H1 (cell line): Measurements from ENCODE around the gene PWP2. TPM values are rescaled to one million over a fixed set of nuclear protein-coding genes. Genes with fewer than 3 reads are reported as not detected.

ENCODE experiments used
- CTCF ChIA-PET: fragments of 300-600 bp; sonication (Branson Sonifier 250); formaldehyde crosslinking; loops from one replicate; lab custom pipeline; 2021; ENCODE audit not compliant: partially characterized antibody; lab: Charles Lee
- POLR2A ChIA-PET: fragments of 300-600 bp; sonication (Branson Sonifier 250); formaldehyde crosslinking; loops from one replicate; lab custom pipeline; 2021; ENCODE audit warnings: inconsistent platforms; ENCODE audit not compliant: partially characterized antibody; lab: Charles Lee
- DNase-seq, 2 experiments: peaks; one replicate each; pipeline versions ENCODE4 v3.0.0 to v3.0.0-alpha.2; 2010 to 2022; ENCODE audit warnings: low spot score in 2 of 2, low read depth in 1 of 2, mixed read lengths in 1 of 2
- FAIRE-seq: peaks from 2 replicates; lab custom pipeline; 2011; peaks lifted over from hg19 to GRCh38; lab: Jason Lieb, UNC
- H2AFZ ChIP-seq: 2 replicates; pipeline ENCODE4 v1.8.1; 2012; ENCODE audit warnings: low read length, inconsistent platforms
- H2AK5ac ChIP-seq: 2 replicates; pipeline ENCODE4 v1.6.1; 2013; ENCODE audit warnings: low read depth, low read length
- H2BK120ac ChIP-seq: replicated peaks from 2 replicates; pipeline ENCODE3; 2013; ENCODE audit warnings: low read depth, low read length, inconsistent platforms
- H2BK12ac ChIP-seq: 2 replicates; pipeline ENCODE4 v1.6.1; 2013; ENCODE audit warnings: low read depth, low read length
- H2BK15ac ChIP-seq: 2 replicates; pipeline ENCODE4 v1.6.1; 2013; ENCODE audit warnings: low read length
- H2BK20ac ChIP-seq: 2 replicates; pipeline ENCODE4 v1.6.1; 2013; ENCODE audit warnings: low read length
- H2BK5ac ChIP-seq: 2 replicates; pipeline ENCODE4 v1.6.1; 2013; ENCODE audit warnings: low read depth, low read length
- H3K14ac ChIP-seq: 2 replicates; pipeline ENCODE4 v1.6.1; 2013; ENCODE audit warnings: inconsistent platforms; ENCODE audit not compliant: insufficient read length
- H3K18ac ChIP-seq: 2 replicates; pipeline ENCODE4 v1.6.1; 2013; ENCODE audit warnings: low read length; ENCODE audit errors: extremely low read depth
- H3K23ac ChIP-seq: 2 replicates; pipeline ENCODE4 v1.6.1; 2013; ENCODE audit warnings: inconsistent platforms; ENCODE audit not compliant: insufficient read length
- H3K23me2 ChIP-seq: 2 replicates; pipeline ENCODE4 v1.6.1; 2013; ENCODE audit warnings: low read depth, low read length
- H3K27ac ChIP-seq: 2 replicates; pipeline ENCODE4 v1.6.1; 2011; ENCODE audit warnings: low read depth, low read length, inconsistent platforms
- H3K27me3 ChIP-seq, 4 experiments: replicated peaks in 1 of 4; 1 replicate in 1 of 4; 2 replicates in 3 of 4; pipeline versions ENCODE4 v1.6.1 to v1.8.1; 2011 to 2013; ENCODE audit warnings: low read length in 3 of 4, mild to moderate bottlenecking in 3 of 4, inconsistent platforms in 2 of 4, mixed read lengths in 2 of 4, moderate library complexity in 1 of 4; ENCODE audit not compliant: control insufficient read depth in 3 of 4, insufficient read depth in 3 of 4; ENCODE audit errors: extremely low read depth in 1 of 4
- H3K36me3 ChIP-seq, 4 experiments: 2 replicates each; pipeline versions ENCODE4 v1.6.1 to v1.8.1; 2011 to 2013; ENCODE audit warnings: mild to moderate bottlenecking in 4 of 4, low read length in 3 of 4, moderate library complexity in 2 of 4, control low read depth in 1 of 4, inconsistent platforms in 1 of 4; ENCODE audit not compliant: insufficient read depth in 4 of 4, control insufficient read depth in 2 of 4
- H3K4ac ChIP-seq: replicated peaks from 2 replicates; pipeline ENCODE3; 2013; ENCODE audit warnings: low read length, low read depth, mixed read lengths, inconsistent platforms; ENCODE audit not compliant: insufficient read length
- H3K4me1 ChIP-seq, 4 experiments: replicated peaks in 1 of 4; 1 replicate in 1 of 4; 2 replicates in 3 of 4; pipeline versions ENCODE4 v1.6.1 to v1.8.1; 2011 to 2013; ENCODE audit warnings: low read length in 3 of 4, inconsistent platforms in 2 of 4, mixed read lengths in 1 of 4; ENCODE audit not compliant: insufficient read depth in 4 of 4, control insufficient read depth in 3 of 4
- H3K4me2 ChIP-seq, 2 experiments: 2 replicates each; pipeline versions ENCODE4 v1.6.1 to v1.8.1; 2011 to 2013; ENCODE audit warnings: low read depth in 2 of 2, low read length in 2 of 2, control low read depth in 1 of 2, inconsistent platforms in 1 of 2, mild to moderate bottlenecking in 1 of 2; ENCODE audit not compliant: insufficient read depth in 1 of 2
- H3K4me3 ChIP-seq, 4 experiments: fragments of 200-600, 300-600 bp in 1 of 4; sonication (generic), shearing (Covaris generic), sonication (Bioruptor Twin) in 1 of 4; 2 replicates each; pipeline versions ENCODE4 v1.5.1 to v1.8.1; 2011 to 2016; ENCODE audit warnings: low read length in 4 of 4, low read depth in 3 of 4, control low read depth in 2 of 4, inconsistent platforms in 2 of 4, mild to moderate bottlenecking in 2 of 4, mixed read lengths in 1 of 4, moderate library complexity in 1 of 4; ENCODE audit not compliant: insufficient read depth in 2 of 4; ENCODE audit errors: extremely low read depth in 1 of 4
- H3K56ac ChIP-seq: replicated peaks from 2 replicates; pipeline ENCODE3; 2013; ENCODE audit warnings: low read depth, mild to moderate bottlenecking, mixed read lengths, low read length, inconsistent platforms; ENCODE audit not compliant: insufficient read length
- H3K79me1 ChIP-seq: 2 replicates; pipeline ENCODE4 v1.6.1; 2013; ENCODE audit warnings: low read depth, low read length, control low read depth
- H3K79me2 ChIP-seq, 2 experiments: 2 replicates each; pipeline versions ENCODE4 v1.6.1 to v1.8.1; 2012 to 2013; ENCODE audit warnings: low read length in 2 of 2, mild to moderate bottlenecking in 2 of 2, inconsistent platforms in 1 of 2; ENCODE audit not compliant: insufficient read depth in 2 of 2, control insufficient read depth in 1 of 2
- H3K9ac ChIP-seq, 4 experiments: replicated peaks in 1 of 4; 1 replicate in 1 of 4; 2 replicates in 3 of 4; pipeline versions ENCODE4 v1.6.1 to v1.8.1; 2011 to 2013; ENCODE audit warnings: low read depth in 3 of 4, low read length in 3 of 4, control low read depth in 2 of 4, mild to moderate bottlenecking in 2 of 4, moderate library complexity in 2 of 4, inconsistent platforms in 1 of 4; ENCODE audit errors: extremely low read depth in 1 of 4
- H3K9me3 ChIP-seq, 2 experiments: 2 replicates each; pipeline versions ENCODE4 v1.6.1 to v1.8.1; 2012 to 2013; ENCODE audit warnings: mild to moderate bottlenecking in 2 of 2, moderate library complexity in 2 of 2, control low read depth in 1 of 2, inconsistent platforms in 1 of 2, low read depth in 1 of 2, low read length in 1 of 2, mixed read lengths in 1 of 2; ENCODE audit not compliant: insufficient read depth in 2 of 2
- H4K20me1 ChIP-seq, 2 experiments: replicated peaks in 1 of 2; 2 replicates each; pipeline versions ENCODE3 to v1.8.1; 2011 to 2013; ENCODE audit warnings: inconsistent platforms in 2 of 2, low read length in 2 of 2, mild to moderate bottlenecking in 1 of 2; ENCODE audit not compliant: insufficient read depth in 2 of 2, control insufficient read depth in 1 of 2
- H4K5ac ChIP-seq: 2 replicates; pipeline ENCODE4 v1.6.1; 2013; ENCODE audit warnings: low read length, low read depth, mixed read lengths, inconsistent platforms; ENCODE audit not compliant: insufficient read length
- H4K8ac ChIP-seq: 2 replicates; pipeline ENCODE4 v1.8.0; 2013; ENCODE audit warnings: mild to moderate bottlenecking, moderate library complexity, low read length, inconsistent platforms; ENCODE audit not compliant: insufficient read depth; ENCODE audit errors: extremely low read depth
- H4K91ac ChIP-seq: replicated peaks from 2 replicates; pipeline ENCODE3; 2013; ENCODE audit warnings: low read length, mixed read lengths, inconsistent platforms; ENCODE audit not compliant: insufficient read length
- BCL11A ChIP-seq, 2 experiments: IDR thresholded peaks; one replicate each; pipeline ENCODE4 v1.6.1; 2011; ENCODE audit warnings: low read depth in 2 of 2, low read length in 2 of 2, mild to moderate bottlenecking in 2 of 2
- CHD2 ChIP-seq: IDR thresholded peaks from 2 replicates; pipeline ENCODE4 v1.6.1; 2012; ENCODE audit warnings: low read length, improper control_type of control experiment
- GABPA ChIP-seq: IDR thresholded peaks from 2 replicates; pipeline ENCODE4 v1.6.1; 2011; ENCODE audit warnings: mild to moderate bottlenecking, low read length, moderate library complexity, borderline replicate concordance; ENCODE audit not compliant: insufficient read depth
- JUN ChIP-seq: IDR thresholded peaks from 2 replicates; pipeline ENCODE4 v1.6.1; 2011; ENCODE audit warnings: low read depth, mild to moderate bottlenecking, improper control_type of control experiment, low read length
- KDM1A ChIP-seq: fragments of 200-600, 300-600 bp; sonication (generic); IDR thresholded peaks from 2 replicates; pipeline ENCODE4 v1.7.1; 2016; ENCODE audit warnings: mild to moderate bottlenecking, low read length, borderline replicate concordance
- KDM4A ChIP-seq: IDR thresholded peaks from one replicate; pipeline ENCODE4 v1.7.1; 2012; ENCODE audit warnings: low read depth, mild to moderate bottlenecking, moderate library complexity, low read length, inconsistent platforms; ENCODE audit not compliant: severe bottlenecking
- POLR2AphosphoS5 ChIP-seq: IDR thresholded peaks from 2 replicates; pipeline ENCODE4 v1.6.1; 2011; ENCODE audit warnings: low read depth, low read length
- RFX5 ChIP-seq: IDR thresholded peaks from 2 replicates; pipeline ENCODE4 v1.6.1; 2011; ENCODE audit warnings: low read depth, low read length, improper control_type of control experiment, borderline replicate concordance
- RNF2 ChIP-seq: fragments of 200-900, 300-1000 bp; sonication (generic); IDR thresholded peaks from 2 replicates; pipeline ENCODE4 v1.7.1; 2016; ENCODE audit warnings: borderline replicate concordance, low read depth, mild to moderate bottlenecking, antibody characterized with exemption, low read length; ENCODE audit not compliant: poor library complexity, severe bottlenecking; ENCODE audit errors: missing control alignments
- SAP30 ChIP-seq: fragments of 300-600 bp; sonication (generic); IDR thresholded peaks from 2 replicates; pipeline ENCODE4 v1.7.1; 2012; ENCODE audit warnings: low read length, moderate library complexity, mild to moderate bottlenecking, inconsistent platforms; ENCODE audit not compliant: insufficient read depth, insufficient replicate concordance
- WGBS, 2 experiments: shearing (Covaris generic) in 1 of 2; methylation state at CpG; one replicate each; pipeline versions ENCODE4 v1.1.6 to v1.1.7; 2013 to 2015; ENCODE audit warnings: low lambda C conversion rate in 2 of 2, mixed read lengths in 2 of 2, inconsistent platforms in 1 of 2, low coverage in 1 of 2, missing lambda C conversion rate in 1 of 2; ENCODE audit not compliant: insufficient replicate concordance in 2 of 2, insufficient coverage in 1 of 2, insufficient read length in 1 of 2; ENCODE audit errors: extremely low coverage in 1 of 2, missing lambda C conversion rate in 1 of 2; 5-methylcytosine and 5-hydroxymethylcytosine counted together
- polyA plus RNA-seq, 7 experiments: library from polyadenylated mRNA; depleted of rRNA in 3 of 7; stranded (reverse) in 5 of 7; unstranded in 2 of 7; fragments of >200 nt in 5 of 7; fragments of 200-250 nt in 2 of 7; gene quantifications; 1 replicate in 5 of 7; 2 replicates in 1 of 7; 4 replicates in 1 of 7; pipeline versions ENCODE4 v1.2.1 to v1.2.3, GENCODE V29; 2011 to 2013; ENCODE audit warnings: missing spikeins in 2 of 7, mixed read lengths in 2 of 7
- total RNA-seq: library from RNA; stranded (reverse); fragmentation: NEBNext Ultra II Directional; extraction: Animal tissue kit (Norgen Biotek cat#: 25700); gene quantifications from 2 replicates; pipeline ENCODE4 v1.2.1, GENCODE V29; 2021
- TF ChIP-seq, protein P1 (sequence below), 3 experiments: IDR thresholded peaks; 1 replicate in 2 of 3; 2 replicates in 1 of 3; pipeline versions ENCODE4 v1.5.1 to v1.6.1; 2011; ENCODE audit warnings: low read length in 3 of 3, mild to moderate bottlenecking in 3 of 3, inconsistent platforms in 2 of 3, low read depth in 1 of 3, moderate library complexity in 1 of 3; ENCODE audit not compliant: insufficient read depth in 1 of 3; ENCODE audit errors: control extremely low read depth in 1 of 3

The PWP2 gene
- total and polyA plus RNA-seq, 2 of the 8 experiments (the other 6 are each of a cell fraction or from before 2014, with no cell fraction given), result 4.4 to 6.7 TPM

DNA sequence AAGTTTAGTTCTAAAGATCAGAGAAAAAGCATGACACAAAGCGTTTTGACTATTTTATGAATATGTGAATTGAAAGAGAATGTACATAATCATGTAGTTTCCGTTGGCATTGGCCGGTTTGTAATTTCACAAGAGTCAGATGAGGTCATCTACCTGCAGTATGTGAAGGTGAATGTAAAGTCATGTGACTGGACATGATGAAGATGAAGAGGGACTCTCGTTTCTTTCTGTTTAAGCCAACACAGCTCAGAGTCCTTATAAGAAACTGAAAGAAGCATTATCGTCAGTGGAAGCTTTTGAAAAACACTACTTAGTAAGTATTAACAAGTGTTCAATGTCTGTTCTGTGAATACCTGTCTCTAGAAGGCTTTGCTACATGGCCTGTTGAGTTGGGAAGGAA is 30.9 kb upstream of the PWP2 start:
- 88% methylated on average over 5 of the region's 5 CpGs; no CpG with 5 or more reads in 1 of the 2 experiments for WGBS, 2 experiments
- Histone ChIP-seq H3K4me2 (no peak overlapping the region), H3K23me2 (no peaks in the 10 kb centered on the region), H4K91ac (no peak overlapping the region), H3K23ac (no peak overlapping the region), H2BK12ac (no peak overlapping the region), H3K27ac (no peak overlapping the region), H2BK5ac (no peak overlapping the region), H3K27me3 (no peaks in the 10 kb centered on the region), H2AK5ac (no peak overlapping the region), H3K79me2 (no peaks in the 10 kb centered on the region; a peak in 1 of 4 replicates), H3K9ac (no peak overlapping the region), H3K4me1 (peaks cover 0 to 4% (median 0%) of the 10 kb centered on the region in 4 experiments; a peak in 2 of 7 replicates), H3K9me3 (no peaks in the 10 kb centered on the region), H4K5ac (no peak overlapping the region), H2BK20ac (no peak overlapping the region), H3K36me3 (peaks cover 7 to 40% (median 12%) of the 10 kb centered on the region in 4 experiments), H3K56ac (no peak overlapping the region), H4K20me1 (peaks cover 7 to 8% of the 10 kb centered on the region in 2 experiments), H3K4me3 (no peak overlapping the region), H3K18ac (no peak overlapping the region), H3K79me1 (peaks cover 5% of the 10 kb centered on the region; the same call in 1 of the 2 replicates), H2BK15ac (no peak overlapping the region), H2AFZ (no peak overlapping the region), H4K8ac (no peak overlapping the region), H3K4ac (no peak overlapping the region), H2BK120ac (no peak overlapping the region), H3K14ac (no peak overlapping the region)
- ChIA-PET CTCF (interaction anchor here (0.7 kb wide), 1 partner anchor 9 kb away, joined by 3 read pairs; no protein-coding TSS in a partner anchor), POLR2A (no interaction called here)
- FAIRE-seq, result no peak
- no peak for DNase-seq
- TF ChIP-seq, protein P1, sequence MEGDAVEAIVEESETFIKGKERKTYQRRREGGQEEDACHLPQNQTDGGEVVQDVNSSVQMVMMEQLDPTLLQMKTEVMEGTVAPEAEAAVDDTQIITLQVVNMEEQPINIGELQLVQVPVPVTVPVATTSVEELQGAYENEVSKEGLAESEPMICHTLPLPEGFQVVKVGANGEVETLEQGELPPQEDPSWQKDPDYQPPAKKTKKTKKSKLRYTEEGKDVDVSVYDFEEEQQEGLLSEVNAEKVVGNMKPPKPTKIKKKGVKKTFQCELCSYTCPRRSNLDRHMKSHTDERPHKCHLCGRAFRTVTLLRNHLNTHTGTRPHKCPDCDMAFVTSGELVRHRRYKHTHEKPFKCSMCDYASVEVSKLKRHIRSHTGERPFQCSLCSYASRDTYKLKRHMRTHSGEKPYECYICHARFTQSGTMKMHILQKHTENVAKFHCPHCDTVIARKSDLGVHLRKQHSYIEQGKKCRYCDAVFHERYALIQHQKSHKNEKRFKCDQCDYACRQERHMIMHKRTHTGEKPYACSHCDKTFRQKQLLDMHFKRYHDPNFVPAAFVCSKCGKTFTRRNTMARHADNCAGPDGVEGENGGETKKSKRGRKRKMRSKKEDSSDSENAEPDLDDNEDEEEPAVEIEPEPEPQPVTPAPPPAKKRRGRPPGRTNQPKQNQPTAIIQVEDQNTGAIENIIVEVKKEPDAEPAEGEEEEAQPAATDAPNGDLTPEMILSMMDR (IDR thresholded peaks at IDR 0.05; ENCODE audit: control extremely low read depth in 1 of 3, insufficient read depth in 1 of 3, low read depth in 1 of 3, low read length in 3 of 3), result no peak
- TF ChIP-seq KDM4A (no peak), SAP30 (no peak), KDM1A (no peak), RNF2 (no peak), JUN (no peak), BCL11A (IDR thresholded peaks at IDR 0.05; ENCODE audit: low read depth in 2 of 2, low read length in 2 of 2) (no peak), GABPA (no peak), CHD2 (no peak), POLR2AphosphoS5 (no peak), RFX5 (no peak)
